ENCODE results near the gene YTHDF1. TPM values are rescaled to one million over a fixed set of nuclear protein-coding genes. Genes with fewer than 3 reads are reported as not detected.
"Not testable (repeated sequence)": the region's sequence is repeated elsewhere in the genome, so short reads cannot be mapped to it uniquely, and the experiment has no call there.

The YTHDF1 gene
- total RNA-seq, 1 donor from 2014 or later: 44.9 TPM

GRCh38 chr20:63158845-63159244 is 57.1 kb downstream of the YTHDF1 start:
- no peak for DNase-seq (ENCODE audit: extremely low spot score, unreplicated experiment)
- TF ChIP-seq, protein P1, sequence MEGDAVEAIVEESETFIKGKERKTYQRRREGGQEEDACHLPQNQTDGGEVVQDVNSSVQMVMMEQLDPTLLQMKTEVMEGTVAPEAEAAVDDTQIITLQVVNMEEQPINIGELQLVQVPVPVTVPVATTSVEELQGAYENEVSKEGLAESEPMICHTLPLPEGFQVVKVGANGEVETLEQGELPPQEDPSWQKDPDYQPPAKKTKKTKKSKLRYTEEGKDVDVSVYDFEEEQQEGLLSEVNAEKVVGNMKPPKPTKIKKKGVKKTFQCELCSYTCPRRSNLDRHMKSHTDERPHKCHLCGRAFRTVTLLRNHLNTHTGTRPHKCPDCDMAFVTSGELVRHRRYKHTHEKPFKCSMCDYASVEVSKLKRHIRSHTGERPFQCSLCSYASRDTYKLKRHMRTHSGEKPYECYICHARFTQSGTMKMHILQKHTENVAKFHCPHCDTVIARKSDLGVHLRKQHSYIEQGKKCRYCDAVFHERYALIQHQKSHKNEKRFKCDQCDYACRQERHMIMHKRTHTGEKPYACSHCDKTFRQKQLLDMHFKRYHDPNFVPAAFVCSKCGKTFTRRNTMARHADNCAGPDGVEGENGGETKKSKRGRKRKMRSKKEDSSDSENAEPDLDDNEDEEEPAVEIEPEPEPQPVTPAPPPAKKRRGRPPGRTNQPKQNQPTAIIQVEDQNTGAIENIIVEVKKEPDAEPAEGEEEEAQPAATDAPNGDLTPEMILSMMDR (IDR thresholded peaks at IDR 0.05): no peak
- H3K27me3 Mint-ChIP-seq (ENCODE audit: unreplicated experiment): peaks cover 25% of the 10 kb centered on the region
- H3K4me3 Mint-ChIP-seq (ENCODE audit: unreplicated experiment): no peak overlapping the region
- H3K27ac Mint-ChIP-seq (ENCODE audit: unreplicated experiment): no peak overlapping the region
- no peaks in the 10 kb centered on the region for H3K9me3 Mint-ChIP-seq (ENCODE audit: unreplicated experiment)
- no peaks in the 10 kb centered on the region for H3K4me1 Mint-ChIP-seq (ENCODE audit: unreplicated experiment)
- no peaks in the 10 kb centered on the region for H3K36me3 Mint-ChIP-seq (ENCODE audit: unreplicated experiment)

GRCh38 chr20:63158352-63158751 is 57.6 kb downstream of the YTHDF1 start:
- H3K27me3 Mint-ChIP-seq (ENCODE audit: unreplicated experiment): peaks cover 25% of the 10 kb centered on the region
- no peak for DNase-seq (ENCODE audit: extremely low spot score, unreplicated experiment)
- no peak overlapping the region for H3K27ac Mint-ChIP-seq (ENCODE audit: unreplicated experiment)
- H3K4me3 Mint-ChIP-seq (ENCODE audit: unreplicated experiment): no peak overlapping the region
- no peaks in the 10 kb centered on the region for H3K4me1 Mint-ChIP-seq (ENCODE audit: unreplicated experiment)
- H3K36me3 Mint-ChIP-seq (ENCODE audit: unreplicated experiment): no peaks in the 10 kb centered on the region
- TF ChIP-seq, protein P1 (IDR thresholded peaks at IDR 0.05): no peak
- no peaks in the 10 kb centered on the region for H3K9me3 Mint-ChIP-seq (ENCODE audit: unreplicated experiment)

DNA sequence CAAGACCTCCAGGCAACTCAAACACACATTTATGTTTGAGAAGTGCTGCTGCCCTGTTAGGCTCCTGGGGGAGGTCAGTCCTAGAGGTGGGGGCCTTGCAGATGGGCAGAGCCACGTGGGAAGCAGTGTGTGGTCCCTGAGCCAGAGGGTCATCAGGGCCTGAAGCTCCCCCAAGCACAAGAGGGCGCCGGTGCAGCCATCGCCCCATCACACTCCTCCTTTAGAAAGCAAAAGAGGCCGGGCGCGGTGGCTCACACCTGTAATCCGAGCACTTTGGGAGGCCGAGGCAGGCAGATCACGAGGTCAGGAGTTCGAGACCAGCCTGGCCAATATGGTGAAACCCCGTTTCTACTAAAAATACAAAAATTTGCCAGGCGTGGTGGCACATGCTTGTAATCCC is 58.5 kb downstream of the YTHDF1 start:
- not testable (repeated sequence) for DNase-seq (ENCODE audit: extremely low spot score, unreplicated experiment); H3K36me3 Mint-ChIP-seq (ENCODE audit: unreplicated experiment); H3K27ac Mint-ChIP-seq (ENCODE audit: unreplicated experiment); H3K4me3 Mint-ChIP-seq (ENCODE audit: unreplicated experiment); H3K4me1 Mint-ChIP-seq (ENCODE audit: unreplicated experiment); H3K9me3 Mint-ChIP-seq (ENCODE audit: unreplicated experiment)
- H3K27me3 Mint-ChIP-seq (ENCODE audit: unreplicated experiment): peaks cover 20% of the 10 kb centered on the region

- Mint-ChIP-seq H3K4me1 (ENCODE audit: unreplicated experiment) (no peaks in the 10 kb centered on the region), H3K27me3 (ENCODE audit: unreplicated experiment) (peaks cover 20% of the 10 kb centered on the region), H3K36me3 (ENCODE audit: unreplicated experiment) (no peaks in the 10 kb centered on the region), H3K27ac (ENCODE audit: unreplicated experiment) (no peak overlapping the region), H3K4me3 (ENCODE audit: unreplicated experiment) (no peak overlapping the region), H3K9me3 (ENCODE audit: unreplicated experiment) (no peaks in the 10 kb centered on the region)
- TF ChIP-seq, protein P1 (IDR thresholded peaks at IDR 0.05): no peak
- DNase-seq (ENCODE audit: extremely low spot score, unreplicated experiment): no peak
These were observed 59.7 kb downstream of the YTHDF1 start for GRCh38 chr20:63156221-63156671.

- TF ChIP-seq, protein P1 (IDR thresholded peaks at IDR 0.05): no peak
- no peak overlapping the region for H3K4me3 Mint-ChIP-seq (ENCODE audit: unreplicated experiment)
- no peaks in the 10 kb centered on the region for H3K9me3 Mint-ChIP-seq (ENCODE audit: unreplicated experiment)
- H3K27me3 Mint-ChIP-seq (ENCODE audit: unreplicated experiment): peaks cover 17% of the 10 kb centered on the region
- H3K4me1 Mint-ChIP-seq (ENCODE audit: unreplicated experiment): no peaks in the 10 kb centered on the region
- no peak overlapping the region for H3K27ac Mint-ChIP-seq (ENCODE audit: unreplicated experiment)
- no peaks in the 10 kb centered on the region for H3K36me3 Mint-ChIP-seq (ENCODE audit: unreplicated experiment)
- no peak for DNase-seq (ENCODE audit: extremely low spot score, unreplicated experiment)
These were observed 60.4 kb downstream of the YTHDF1 start for GRCh38 chr20:63155266-63156165.

Data from osteocyte (in vitro differentiated cells).